Coronary artery (tissue), 2 donors: Measurements from ENCODE around the gene PSMD3.
"Not testable (repeated sequence)": the region's sequence is repeated elsewhere in the genome, so short reads cannot be mapped to it uniquely, and the experiment has no call there.

Experiments
- DNase-seq: peaks from one replicate; pipeline ENCODE4 v3.0.0-alpha.2; 2017; ENCODE audit warnings: low spot score
- H3K27ac ChIP-seq, 2 donors: fragments of 200-600 bp; sonication (generic); one replicate each; pipeline ENCODE4 v1.5.1; 2016 to 2019
- H3K4me3 ChIP-seq: fragments of 200-600 bp; sonication (generic); 2 replicates; pipeline ENCODE4 v1.5.1; 2016; ENCODE audit warnings: mild to moderate bottlenecking, moderate library complexity
- CTCF ChIP-seq: fragments of 200-600 bp; sonication (generic); IDR thresholded peaks from one replicate; pipeline ENCODE4 v1.5.1; 2019; ENCODE audit warnings: antibody characterized with exemption

PSMD3 gene

GRCh38 chr17:39939106-39939505 lies 41.5 kb upstream of the PSMD3 start:
- Histone ChIP-seq H3K4me3 (no peak overlapping the region), H3K27ac (no peak overlapping the region)
- no peak for TF ChIP-seq CTCF
- no peak for DNase-seq

GRCh38 chr17:39939588-39940419 lies 40.8 kb upstream of the PSMD3 start:
- no peak overlapping the region for H3K4me3 ChIP-seq
- DNase-seq, result no peak
- TF ChIP-seq CTCF, result no peak
- H3K27ac ChIP-seq, result no peak overlapping the region

- no peak for DNase-seq
- Histone ChIP-seq H3K27ac (no peak overlapping the region), H3K4me3 (no peak overlapping the region)
- no peak for TF ChIP-seq CTCF
Measured at GRCh38 chr17:39943702-39944392, 36.8 kb upstream of the PSMD3 start.

- DNase-seq, result no peak
- H3K4me3 ChIP-seq, result no peak overlapping the region
- H3K27ac ChIP-seq, result no peak overlapping the region
- no peak for TF ChIP-seq CTCF
Measured at GRCh38 chr17:39944393-39944711, 36.3 kb upstream of the PSMD3 start.

GRCh38 chr17:39946551-39947330 lies 33.9 kb upstream of the PSMD3 start:
- no peak overlapping the region for H3K27ac ChIP-seq
- no peak for TF ChIP-seq CTCF

GRCh38 chr17:39948489-39948828 lies 32.1 kb upstream of the PSMD3 start:
- DNase-seq, H3K4me3 ChIP-seq, H3K27ac ChIP-seq: not testable (repeated sequence)

More at GRCh38 chr17:39946551-39947330, 33.9 kb upstream of the PSMD3 start:
- no peak overlapping the region for H3K4me3 ChIP-seq
- no peak for DNase-seq

- Histone ChIP-seq H3K27ac (no peak overlapping the region), H3K4me3 (no peak overlapping the region)
- no peak for DNase-seq
- no peak for TF ChIP-seq CTCF
Measured at GRCh38 chr17:39949028-39949427, 31.6 kb upstream of the PSMD3 start.
